ENCODE data around the gene MRPS15.

MRPS15 gene

DNA sequence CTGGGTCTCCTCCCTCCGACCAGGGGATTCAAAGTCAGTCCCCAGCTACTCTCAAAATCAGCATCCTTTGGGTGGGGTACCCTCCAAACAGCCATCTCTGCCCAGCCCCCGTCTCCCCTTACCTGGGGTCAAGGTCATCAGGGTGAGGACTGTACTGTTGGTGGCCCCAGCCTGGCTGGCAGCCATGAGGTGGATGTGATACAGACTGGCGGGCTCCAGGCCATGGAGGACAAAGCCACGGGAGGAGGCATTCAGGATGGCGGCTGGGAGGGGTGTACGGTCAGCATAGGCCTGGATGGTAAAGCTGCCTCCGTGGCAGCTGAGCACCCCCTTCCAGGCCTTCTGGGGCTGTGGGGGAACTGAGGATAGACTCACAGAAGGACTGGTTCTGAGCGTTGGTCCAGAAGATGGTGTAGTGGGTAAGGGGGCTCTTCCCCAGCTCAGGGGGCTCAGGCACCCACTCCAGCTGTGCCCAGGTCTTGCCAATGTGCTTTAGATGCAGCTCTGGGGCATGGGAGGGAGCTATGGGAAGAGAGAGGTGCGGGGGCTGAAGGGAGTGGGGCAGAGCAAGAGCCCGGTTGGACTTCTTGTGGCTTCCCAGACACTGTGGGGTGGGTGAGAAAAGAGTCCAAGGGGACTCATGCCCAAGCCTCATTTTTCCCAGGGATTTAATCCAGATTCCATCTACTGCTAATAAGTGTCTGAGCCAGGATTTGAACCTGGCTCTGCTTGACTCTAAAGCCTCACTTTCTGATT is 3.7 kb upstream of the MRPS15 start:
- Histone ChIP-seq H3K36me3 (ENCODE audit: insufficient read depth, low read length) (peaks cover 4% of the 10 kb centered on the region; the same call in 1 of the 2 replicates), H2AFZ (ENCODE audit: low read depth, low read length) (no peak overlapping the region), H3K4me1 (ENCODE audit: insufficient read depth, low read length) (peaks cover 21% of the 10 kb centered on the region), H3K79me2 (ENCODE audit: insufficient read depth, low read length) (peaks cover 14% of the 10 kb centered on the region), H3K4me2 (ENCODE audit: insufficient read depth, low read length) (no peak overlapping the region), H3K27ac (ENCODE audit: low read length) (no peak overlapping the region), H3K4me3 (ENCODE audit: low read depth in 1 of 2, low read length in 2 of 2) (no peak overlapping the region), H3K9me3 (ENCODE audit: insufficient read depth, low read length, severe bottlenecking) (no peaks in the 10 kb centered on the region), H4K20me1 (ENCODE audit: insufficient read depth, low read length) (no peaks in the 10 kb centered on the region), H3K27me3 (ENCODE audit: insufficient read depth, low read length, poor library complexity) (no peaks in the 10 kb centered on the region), H3K9ac (ENCODE audit: low read depth, low read length) (no peak overlapping the region)
- TF ChIP-seq EZH2 (IDR thresholded peaks at IDR 0.05; ENCODE audit: borderline replicate concordance, low read depth, low read length, severe bottlenecking) = no peak
- TF ChIP-seq CTCF (IDR thresholded peaks at IDR 0.05; ENCODE audit: borderline replicate concordance, extremely low read depth, low read length, poor library complexity, severe bottlenecking) = no peak
- ATAC-seq (ENCODE audit: insufficient read depth, low read depth) = no peak
- DNase-seq = no peak

- Histone ChIP-seq H4K20me1 (ENCODE audit: insufficient read depth, low read length) (0 out of 2 replicates have a peak, but pooled peaks cover 4% of the 10 kb centered on the region), H3K27me3 (ENCODE audit: insufficient read depth, low read length, poor library complexity) (no peaks in the 10 kb centered on the region), H3K79me2 (ENCODE audit: insufficient read depth, low read length) (peaks cover 20% of the 10 kb centered on the region), H3K9me3 (ENCODE audit: insufficient read depth, low read length, severe bottlenecking) (no peaks in the 10 kb centered on the region), H2AFZ (ENCODE audit: low read depth, low read length) (no peak overlapping the region), H3K4me2 (ENCODE audit: insufficient read depth, low read length) (no peak overlapping the region), H3K4me3 (ENCODE audit: low read depth in 1 of 2, low read length in 2 of 2) (no peak overlapping the region), H3K9ac (ENCODE audit: low read depth, low read length) (no peak overlapping the region), H3K27ac (ENCODE audit: low read length) (no peak overlapping the region), H3K4me1 (ENCODE audit: insufficient read depth, low read length) (peaks cover 29% of the 10 kb centered on the region), H3K36me3 (ENCODE audit: insufficient read depth, low read length) (peaks cover 9% of the 10 kb centered on the region)
- TF ChIP-seq CTCF (IDR thresholded peaks at IDR 0.05; ENCODE audit: borderline replicate concordance, extremely low read depth, low read length, poor library complexity, severe bottlenecking) (no peak), EZH2 (IDR thresholded peaks at IDR 0.05; ENCODE audit: borderline replicate concordance, low read depth, low read length, severe bottlenecking) (no peak)
- ATAC-seq (ENCODE audit: insufficient read depth, low read depth) = no peak
- DNase-seq = no peak
Observed at GRCh38 chr1:36467027-36467410, 2.8 kb upstream of the MRPS15 start.

DNA sequence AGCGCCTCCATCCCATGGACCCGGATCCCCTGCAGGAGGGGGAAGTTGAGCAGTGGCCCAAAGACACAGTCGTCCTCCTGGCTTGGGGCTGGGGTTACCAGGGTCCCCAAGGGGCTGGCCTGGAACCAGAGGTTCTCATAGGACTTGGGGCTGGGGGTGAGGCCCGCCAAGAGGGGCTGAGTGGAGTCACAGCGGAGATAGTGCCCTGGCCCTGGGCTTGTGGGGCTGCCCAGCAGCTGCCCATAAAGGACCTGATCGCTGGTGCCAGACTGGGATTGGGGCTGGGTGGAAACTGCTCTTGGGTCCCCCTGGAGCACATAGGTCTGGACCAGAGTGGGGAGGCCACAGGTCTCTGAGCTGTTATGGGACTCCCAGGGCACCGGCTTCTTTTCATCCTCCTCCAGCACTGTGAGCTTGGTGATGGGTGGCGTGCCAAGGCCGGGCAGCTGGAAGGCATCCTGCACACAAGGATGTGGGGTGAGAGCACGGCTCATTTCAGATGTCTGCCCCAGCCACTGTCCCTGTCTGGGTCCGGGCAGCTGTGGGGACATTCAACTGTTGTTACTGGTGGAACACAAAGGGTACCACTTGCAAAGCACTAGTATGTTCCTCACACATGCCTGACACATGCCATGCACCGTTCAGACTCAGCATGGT is 2.3 kb upstream of the MRPS15 start:
- Histone ChIP-seq H3K4me3 (ENCODE audit: low read depth in 1 of 2, low read length in 2 of 2) (no peak overlapping the region), H4K20me1 (ENCODE audit: insufficient read depth, low read length) (0 out of 2 replicates have a peak, but pooled peaks cover 4% of the 10 kb centered on the region), H3K9me3 (ENCODE audit: insufficient read depth, low read length, severe bottlenecking) (no peaks in the 10 kb centered on the region), H3K4me2 (ENCODE audit: insufficient read depth, low read length) (no peak overlapping the region), H3K4me1 (ENCODE audit: insufficient read depth, low read length) (peaks cover 34% of the 10 kb centered on the region), H3K36me3 (ENCODE audit: insufficient read depth, low read length) (peaks cover 14% of the 10 kb centered on the region), H3K9ac (ENCODE audit: low read depth, low read length) (no peak overlapping the region), H3K27me3 (ENCODE audit: insufficient read depth, low read length, poor library complexity) (no peaks in the 10 kb centered on the region), H2AFZ (ENCODE audit: low read depth, low read length) (no peak overlapping the region), H3K79me2 (ENCODE audit: insufficient read depth, low read length) (peaks cover 25% of the 10 kb centered on the region), H3K27ac (ENCODE audit: low read length) (no peak overlapping the region)
- no peak for DNase-seq
- TF ChIP-seq CTCF (IDR thresholded peaks at IDR 0.05; ENCODE audit: borderline replicate concordance, extremely low read depth, low read length, poor library complexity, severe bottlenecking) = no peak
- no peak for TF ChIP-seq EZH2 (IDR thresholded peaks at IDR 0.05; ENCODE audit: borderline replicate concordance, low read depth, low read length, severe bottlenecking)
- ATAC-seq (ENCODE audit: insufficient read depth, low read depth) = no peak

Measured in DND-41 (cell line).